Activated naive CD4-positive, alpha-beta T cell treated with anti-CD3 and anti-CD28 coated beads, Interleukin-2, amount 50 U/mL, for 16 hours (primary cell): ENCODE measurements around the gene BTBD9.

Experiments used
- DNase-seq: peaks from one replicate; pipeline ENCODE4 v3.0.0-alpha.2; 2020

The BTBD9 gene

GRCh38 chr6:38169977-38170526 is 469.7 kb downstream of the BTBD9 start:
- DNase-seq: no peak

GRCh38 chr6:38169221-38169976 is 470.3 kb downstream of the BTBD9 start:
- no peak for DNase-seq

GRCh38 chr6:38168699-38169098 is 471.0 kb downstream of the BTBD9 start:
- DNase-seq: no peak

- no peak for DNase-seq
Measured at GRCh38 chr6:38168126-38168525, 471.6 kb downstream of the BTBD9 start.

GRCh38 chr6:38167598-38167997 is 472.1 kb downstream of the BTBD9 start:
- no peak for DNase-seq

- DNase-seq: no peak
Measured at GRCh38 chr6:38166411-38167240, 473.1 kb downstream of the BTBD9 start.

GRCh38 chr6:38164671-38165108 is 475.0 kb downstream of the BTBD9 start:
- no peak for DNase-seq

GRCh38 chr6:38164131-38164481 is 475.6 kb downstream of the BTBD9 start:
- no peak for DNase-seq

- no peak for DNase-seq
Measured at GRCh38 chr6:38163186-38164130, 476.3 kb downstream of the BTBD9 start.

GRCh38 chr6:38162493-38163185 is 477.1 kb downstream of the BTBD9 start:
- DNase-seq: no peak

- DNase-seq: no peak
Measured at GRCh38 chr6:38161754-38162492, 477.8 kb downstream of the BTBD9 start.

- DNase-seq: no peak
Measured at GRCh38 chr6:38161331-38161730, 478.4 kb downstream of the BTBD9 start.

- no peak for DNase-seq
Measured at GRCh38 chr6:38160831-38161230, 478.9 kb downstream of the BTBD9 start.

- no peak for DNase-seq
Measured at GRCh38 chr6:38159596-38159995, 480.1 kb downstream of the BTBD9 start.

GRCh38 chr6:38158762-38159350 is 480.9 kb downstream of the BTBD9 start:
- DNase-seq: no peak

- DNase-seq: no peak
Measured at GRCh38 chr6:38157905-38158304, 481.8 kb downstream of the BTBD9 start.

GRCh38 chr6:38156818-38157565 is 482.7 kb downstream of the BTBD9 start:
- no peak for DNase-seq

GRCh38 chr6:38155621-38156204 is 484.0 kb downstream of the BTBD9 start:
- DNase-seq: no peak

- DNase-seq: no peak
Measured at GRCh38 chr6:38155144-38155543, 484.6 kb downstream of the BTBD9 start.

- DNase-seq: no peak
Measured at GRCh38 chr6:38154731-38155130, 485.0 kb downstream of the BTBD9 start.
